K562 (cell line): ENCODE results near the gene UNC5C.

Source experiments
- PRDM10 ChIP-seq: fragments of 450-650 bp; IDR thresholded peaks from 2 replicates; pipeline ENCODE4 v1.6.1; 2018; ENCODE audit not compliant: partially characterized antibody
- ZNF23 ChIP-seq: fragments of 250-450 bp; sonication (Bioruptor Pico); IDR thresholded peaks from 2 replicates; pipeline ENCODE4 v1.4.0; 2020; ENCODE audit warnings: mild to moderate bottlenecking
- ZNF282 ChIP-seq: sonication (generic); formaldehyde crosslinking; IDR thresholded peaks from 2 replicates; pipeline ENCODE4 v1.8.1; 2023; ENCODE audit warnings: missing genetic modification reagents

DNA sequence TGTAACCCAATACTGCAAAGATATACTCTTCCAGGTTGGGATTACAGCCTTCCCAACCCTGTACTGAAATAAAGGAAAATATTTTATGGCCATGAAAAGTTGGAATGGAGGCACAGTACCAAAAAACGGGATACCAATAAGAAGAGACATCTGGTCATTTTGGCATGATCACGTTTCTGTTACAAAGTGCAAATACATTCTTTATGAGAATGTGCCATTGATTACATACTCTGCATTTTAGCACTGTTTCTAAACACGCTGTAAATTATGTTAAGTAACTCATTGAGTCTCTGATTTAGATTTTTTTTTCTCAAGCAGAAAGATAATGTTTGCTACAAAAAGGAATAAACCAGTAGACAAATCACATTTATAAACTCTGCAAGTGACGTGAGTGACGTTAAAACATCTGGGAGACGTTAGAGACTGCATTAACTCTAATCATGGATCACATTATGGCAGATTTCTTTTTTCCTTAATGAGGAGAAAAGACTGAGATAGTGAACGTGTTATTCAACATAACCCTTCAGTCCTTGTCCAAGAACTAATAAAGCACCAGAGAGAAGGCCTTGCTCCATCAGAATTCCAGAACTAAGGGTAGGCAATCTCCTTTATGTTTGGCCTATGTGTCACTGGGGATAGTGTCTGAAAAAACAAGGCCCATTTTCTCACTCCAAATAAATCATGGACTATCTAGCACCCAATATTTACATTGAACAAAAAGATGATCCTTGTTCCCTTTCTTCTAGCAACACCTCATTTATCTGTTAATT lies 31.0 kb downstream of the UNC5C start:
- TF ChIP-seq ZNF23 (CRISPR knock-in tag): no peak
- no peak for TF ChIP-seq PRDM10
- TF ChIP-seq ZNF282 (CRISPR knock-in tag): no peak
